H1 (cell line): ENCODE data around the gene ITGB2. TPM values are rescaled to one million over a fixed set of nuclear protein-coding genes. Genes with fewer than 3 reads are reported as not detected.

Experiments used
- CTCF ChIA-PET: fragments of 300-600 bp; sonication (Branson Sonifier 250); formaldehyde crosslinking; loops from one replicate; lab custom pipeline; 2021; ENCODE audit not compliant: partially characterized antibody; lab: Charles Lee
- POLR2A ChIA-PET: fragments of 300-600 bp; sonication (Branson Sonifier 250); formaldehyde crosslinking; loops from one replicate; lab custom pipeline; 2021; ENCODE audit warnings: inconsistent platforms; ENCODE audit not compliant: partially characterized antibody; lab: Charles Lee
- DNase-seq, 2 experiments: peaks; one replicate each; pipeline versions ENCODE4 v3.0.0 to v3.0.0-alpha.2; 2010 to 2022; ENCODE audit warnings: low spot score in 2 of 2, low read depth in 1 of 2, mixed read lengths in 1 of 2
- FAIRE-seq: peaks from 2 replicates; lab custom pipeline; 2011; peaks lifted over from hg19 to GRCh38; lab: Jason Lieb, UNC
- H2AFZ ChIP-seq: 2 replicates; pipeline ENCODE4 v1.8.1; 2012; ENCODE audit warnings: low read length, inconsistent platforms
- H2AK5ac ChIP-seq: 2 replicates; pipeline ENCODE4 v1.6.1; 2013; ENCODE audit warnings: low read depth, low read length
- H2BK120ac ChIP-seq: replicated peaks from 2 replicates; pipeline ENCODE3; 2013; ENCODE audit warnings: low read depth, low read length, inconsistent platforms
- H2BK12ac ChIP-seq: 2 replicates; pipeline ENCODE4 v1.6.1; 2013; ENCODE audit warnings: low read depth, low read length
- H2BK15ac ChIP-seq: 2 replicates; pipeline ENCODE4 v1.6.1; 2013; ENCODE audit warnings: low read length
- H2BK20ac ChIP-seq: 2 replicates; pipeline ENCODE4 v1.6.1; 2013; ENCODE audit warnings: low read length
- H2BK5ac ChIP-seq: 2 replicates; pipeline ENCODE4 v1.6.1; 2013; ENCODE audit warnings: low read depth, low read length
- H3K14ac ChIP-seq: 2 replicates; pipeline ENCODE4 v1.6.1; 2013; ENCODE audit warnings: inconsistent platforms; ENCODE audit not compliant: insufficient read length
- H3K18ac ChIP-seq: 2 replicates; pipeline ENCODE4 v1.6.1; 2013; ENCODE audit warnings: low read length; ENCODE audit errors: extremely low read depth
- H3K23ac ChIP-seq: 2 replicates; pipeline ENCODE4 v1.6.1; 2013; ENCODE audit warnings: inconsistent platforms; ENCODE audit not compliant: insufficient read length
- H3K23me2 ChIP-seq: 2 replicates; pipeline ENCODE4 v1.6.1; 2013; ENCODE audit warnings: low read depth, low read length
- H3K27ac ChIP-seq: 2 replicates; pipeline ENCODE4 v1.6.1; 2011; ENCODE audit warnings: low read depth, low read length, inconsistent platforms
- H3K27me3 ChIP-seq, 4 experiments: replicated peaks in 1 of 4; 1 replicate in 1 of 4; 2 replicates in 3 of 4; pipeline versions ENCODE4 v1.6.1 to v1.8.1; 2011 to 2013; ENCODE audit warnings: low read length in 3 of 4, mild to moderate bottlenecking in 3 of 4, inconsistent platforms in 2 of 4, mixed read lengths in 2 of 4, moderate library complexity in 1 of 4; ENCODE audit not compliant: control insufficient read depth in 3 of 4, insufficient read depth in 3 of 4; ENCODE audit errors: extremely low read depth in 1 of 4
- H3K36me3 ChIP-seq, 4 experiments: 2 replicates each; pipeline versions ENCODE4 v1.6.1 to v1.8.1; 2011 to 2013; ENCODE audit warnings: mild to moderate bottlenecking in 4 of 4, low read length in 3 of 4, moderate library complexity in 2 of 4, control low read depth in 1 of 4, inconsistent platforms in 1 of 4; ENCODE audit not compliant: insufficient read depth in 4 of 4, control insufficient read depth in 2 of 4
- H3K4ac ChIP-seq: replicated peaks from 2 replicates; pipeline ENCODE3; 2013; ENCODE audit warnings: low read length, low read depth, mixed read lengths, inconsistent platforms; ENCODE audit not compliant: insufficient read length
- H3K4me1 ChIP-seq, 4 experiments: replicated peaks in 1 of 4; 1 replicate in 1 of 4; 2 replicates in 3 of 4; pipeline versions ENCODE4 v1.6.1 to v1.8.1; 2011 to 2013; ENCODE audit warnings: low read length in 3 of 4, inconsistent platforms in 2 of 4, mixed read lengths in 1 of 4; ENCODE audit not compliant: insufficient read depth in 4 of 4, control insufficient read depth in 3 of 4
- H3K4me2 ChIP-seq, 2 experiments: 2 replicates each; pipeline versions ENCODE4 v1.6.1 to v1.8.1; 2011 to 2013; ENCODE audit warnings: low read depth in 2 of 2, low read length in 2 of 2, control low read depth in 1 of 2, inconsistent platforms in 1 of 2, mild to moderate bottlenecking in 1 of 2; ENCODE audit not compliant: insufficient read depth in 1 of 2
- H3K4me3 ChIP-seq, 4 experiments: fragments of 200-600, 300-600 bp in 1 of 4; sonication (generic), shearing (Covaris generic), sonication (Bioruptor Twin) in 1 of 4; 2 replicates each; pipeline versions ENCODE4 v1.5.1 to v1.8.1; 2011 to 2016; ENCODE audit warnings: low read length in 4 of 4, low read depth in 3 of 4, control low read depth in 2 of 4, inconsistent platforms in 2 of 4, mild to moderate bottlenecking in 2 of 4, mixed read lengths in 1 of 4, moderate library complexity in 1 of 4; ENCODE audit not compliant: insufficient read depth in 2 of 4; ENCODE audit errors: extremely low read depth in 1 of 4
- H3K56ac ChIP-seq: replicated peaks from 2 replicates; pipeline ENCODE3; 2013; ENCODE audit warnings: low read depth, mild to moderate bottlenecking, mixed read lengths, low read length, inconsistent platforms; ENCODE audit not compliant: insufficient read length
- H3K79me1 ChIP-seq: 2 replicates; pipeline ENCODE4 v1.6.1; 2013; ENCODE audit warnings: low read depth, low read length, control low read depth
- H3K79me2 ChIP-seq, 2 experiments: 2 replicates each; pipeline versions ENCODE4 v1.6.1 to v1.8.1; 2012 to 2013; ENCODE audit warnings: low read length in 2 of 2, mild to moderate bottlenecking in 2 of 2, inconsistent platforms in 1 of 2; ENCODE audit not compliant: insufficient read depth in 2 of 2, control insufficient read depth in 1 of 2
- H3K9ac ChIP-seq, 4 experiments: replicated peaks in 1 of 4; 1 replicate in 1 of 4; 2 replicates in 3 of 4; pipeline versions ENCODE4 v1.6.1 to v1.8.1; 2011 to 2013; ENCODE audit warnings: low read depth in 3 of 4, low read length in 3 of 4, control low read depth in 2 of 4, mild to moderate bottlenecking in 2 of 4, moderate library complexity in 2 of 4, inconsistent platforms in 1 of 4; ENCODE audit errors: extremely low read depth in 1 of 4
- H3K9me3 ChIP-seq, 2 experiments: 2 replicates each; pipeline versions ENCODE4 v1.6.1 to v1.8.1; 2012 to 2013; ENCODE audit warnings: mild to moderate bottlenecking in 2 of 2, moderate library complexity in 2 of 2, control low read depth in 1 of 2, inconsistent platforms in 1 of 2, low read depth in 1 of 2, low read length in 1 of 2, mixed read lengths in 1 of 2; ENCODE audit not compliant: insufficient read depth in 2 of 2
- H4K20me1 ChIP-seq, 2 experiments: replicated peaks in 1 of 2; 2 replicates each; pipeline versions ENCODE3 to v1.8.1; 2011 to 2013; ENCODE audit warnings: inconsistent platforms in 2 of 2, low read length in 2 of 2, mild to moderate bottlenecking in 1 of 2; ENCODE audit not compliant: insufficient read depth in 2 of 2, control insufficient read depth in 1 of 2
- H4K5ac ChIP-seq: 2 replicates; pipeline ENCODE4 v1.6.1; 2013; ENCODE audit warnings: low read length, low read depth, mixed read lengths, inconsistent platforms; ENCODE audit not compliant: insufficient read length
- H4K8ac ChIP-seq: 2 replicates; pipeline ENCODE4 v1.8.0; 2013; ENCODE audit warnings: mild to moderate bottlenecking, moderate library complexity, low read length, inconsistent platforms; ENCODE audit not compliant: insufficient read depth; ENCODE audit errors: extremely low read depth
- H4K91ac ChIP-seq: replicated peaks from 2 replicates; pipeline ENCODE3; 2013; ENCODE audit warnings: low read length, mixed read lengths, inconsistent platforms; ENCODE audit not compliant: insufficient read length
- ASH2L ChIP-seq: fragments of 200-600, 300-600 bp; sonication (generic); IDR thresholded peaks from one replicate; pipeline ENCODE4 v1.7.1; 2017; ENCODE audit warnings: low read length
- CBX8 ChIP-seq: fragments of 300-800, 300-1000 bp; sonication (generic); IDR thresholded peaks from 2 replicates; pipeline ENCODE4 v1.7.1; 2016; ENCODE audit warnings: low read depth, low read length, borderline replicate concordance
- GTF2F1 ChIP-seq: IDR thresholded peaks from 2 replicates; pipeline ENCODE4 v1.6.1; 2012; ENCODE audit warnings: low read depth, low read length, improper control_type of control experiment, borderline replicate concordance
- JUN ChIP-seq: IDR thresholded peaks from 2 replicates; pipeline ENCODE4 v1.6.1; 2011; ENCODE audit warnings: low read depth, mild to moderate bottlenecking, improper control_type of control experiment, low read length
- JUND ChIP-seq: IDR thresholded peaks from 2 replicates; pipeline ENCODE4 v1.6.1; 2011; ENCODE audit warnings: mild to moderate bottlenecking, improper control_type of control experiment, low read length
- POLR2A ChIP-seq, 2 experiments: IDR thresholded peaks; 1 replicate in 1 of 2; 2 replicates in 1 of 2; pipeline ENCODE4 v1.6.1; 2011; ENCODE audit warnings: low read depth in 2 of 2, low read length in 2 of 2, mild to moderate bottlenecking in 2 of 2; ENCODE audit errors: control extremely low read depth in 1 of 2
- RAD21 ChIP-seq, 2 experiments: IDR thresholded peaks in 1 of 2; conservative IDR thresholded peaks in 1 of 2; 2 replicates each; pipeline ENCODE4 v1.6.1; 2011; ENCODE audit warnings: low read depth in 2 of 2, low read length in 2 of 2, improper control_type of control experiment in 1 of 2, inconsistent platforms in 1 of 2, mild to moderate bottlenecking in 1 of 2, moderate library complexity in 1 of 2
- SP1 ChIP-seq: IDR thresholded peaks from 2 replicates; pipeline ENCODE4 v1.6.1; 2011; ENCODE audit warnings: low read depth, low read length
- SP2 ChIP-seq: IDR thresholded peaks from 2 replicates; pipeline ENCODE4 v1.6.1; 2012; ENCODE audit warnings: mild to moderate bottlenecking, low read length, inconsistent platforms
- SUZ12 ChIP-seq: fragments of 200-600 bp; sonication (generic); IDR thresholded peaks from 2 replicates; pipeline ENCODE4 v1.6.1; 2012; ENCODE audit warnings: mild to moderate bottlenecking, inconsistent platforms, low read length, moderate library complexity, mixed read lengths
- TBP ChIP-seq: IDR thresholded peaks from 2 replicates; pipeline ENCODE4 v1.6.1; 2011; ENCODE audit warnings: low read depth, low read length, improper control_type of control experiment
- TCF12 ChIP-seq: IDR thresholded peaks from 2 replicates; pipeline ENCODE4 v1.6.1; 2011; ENCODE audit warnings: low read depth, mild to moderate bottlenecking, low read length
- WGBS, 2 experiments: shearing (Covaris generic) in 1 of 2; methylation state at CpG; one replicate each; pipeline versions ENCODE4 v1.1.6 to v1.1.7; 2013 to 2015; ENCODE audit warnings: low lambda C conversion rate in 2 of 2, mixed read lengths in 2 of 2, inconsistent platforms in 1 of 2, low coverage in 1 of 2, missing lambda C conversion rate in 1 of 2; ENCODE audit not compliant: insufficient replicate concordance in 2 of 2, insufficient coverage in 1 of 2, insufficient read length in 1 of 2; ENCODE audit errors: extremely low coverage in 1 of 2, missing lambda C conversion rate in 1 of 2; 5-methylcytosine and 5-hydroxymethylcytosine counted together
- polyA plus RNA-seq, 7 experiments: library from polyadenylated mRNA; depleted of rRNA in 3 of 7; stranded (reverse) in 5 of 7; unstranded in 2 of 7; fragments of >200 nt in 5 of 7; fragments of 200-250 nt in 2 of 7; gene quantifications; 1 replicate in 5 of 7; 2 replicates in 1 of 7; 4 replicates in 1 of 7; pipeline versions ENCODE4 v1.2.1 to v1.2.3, GENCODE V29; 2011 to 2013; ENCODE audit warnings: missing spikeins in 2 of 7, mixed read lengths in 2 of 7
- total RNA-seq: library from RNA; stranded (reverse); fragmentation: NEBNext Ultra II Directional; extraction: Animal tissue kit (Norgen Biotek cat#: 25700); gene quantifications from 2 replicates; pipeline ENCODE4 v1.2.1, GENCODE V29; 2021
- TF ChIP-seq, protein P1 (sequence below), 3 experiments: IDR thresholded peaks; 1 replicate in 2 of 3; 2 replicates in 1 of 3; pipeline versions ENCODE4 v1.5.1 to v1.6.1; 2011; ENCODE audit warnings: low read length in 3 of 3, mild to moderate bottlenecking in 3 of 3, inconsistent platforms in 2 of 3, low read depth in 1 of 3, moderate library complexity in 1 of 3; ENCODE audit not compliant: insufficient read depth in 1 of 3; ENCODE audit errors: control extremely low read depth in 1 of 3

ITGB2 gene
- total and polyA plus RNA-seq, 2 of the 8 experiments (the other 6 are each of a cell fraction or from before 2014, with no cell fraction given): 0.24 to 0.63 TPM

DNA sequence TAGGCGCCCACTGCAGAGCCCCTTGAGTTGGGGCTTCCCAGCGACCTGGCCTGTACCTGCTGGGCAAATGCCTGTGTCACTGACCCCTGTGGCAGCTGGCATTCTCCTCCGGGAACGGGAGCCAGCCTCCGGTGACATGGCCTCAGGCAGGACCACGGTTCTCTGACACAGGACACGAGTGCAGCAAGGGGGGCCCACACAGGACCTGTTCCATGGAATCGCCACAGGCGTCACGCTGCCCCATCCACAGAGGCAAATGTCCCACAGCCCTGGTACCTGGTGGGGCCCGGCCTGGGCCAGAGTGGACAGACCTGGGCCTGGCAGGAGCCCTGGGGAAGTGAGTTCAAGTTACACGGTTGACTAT, 2.6 kb downstream of the ITGB2 start:
- Histone ChIP-seq H3K18ac (no peak overlapping the region), H3K4me3 (no peak overlapping the region), H3K4me2 (no peak overlapping the region; a peak in 1 of 4 replicates), H4K8ac (no peak overlapping the region), H3K23ac (no peak overlapping the region), H4K5ac (no peak overlapping the region), H3K4ac (no peak overlapping the region), H2BK5ac (no peak overlapping the region), H3K23me2 (peaks cover 8% of the 10 kb centered on the region), H2AK5ac (no peak overlapping the region), H2BK120ac (no peak overlapping the region), H3K27me3 (peaks cover 15 to 58% (median 46%) of the 10 kb centered on the region in 4 experiments), H4K20me1 (peaks cover 0 to 5% of the 10 kb centered on the region in 2 experiments), H4K91ac (no peak overlapping the region), H2AFZ (no peak overlapping the region), H3K4me1 (peaks cover 0 to 14% (median 10%) of the 10 kb centered on the region in 4 experiments; a peak in 6 of 7 replicates), H2BK15ac (no peak overlapping the region), H3K9me3 (no peaks in the 10 kb centered on the region), H3K27ac (no peak overlapping the region), H3K79me1 (0 out of 2 replicates have a peak, but pooled peaks cover 3% of the 10 kb centered on the region), H3K79me2 (no peaks in the 10 kb centered on the region), H2BK12ac (no peak overlapping the region), H2BK20ac (no peak overlapping the region), H3K56ac (no peak overlapping the region), H3K36me3 (no peaks in the 10 kb centered on the region), H3K14ac (no peak overlapping the region), H3K9ac (no peak overlapping the region)
- DNase-seq: no peak
- ChIA-PET POLR2A (interaction anchor here (1.1 kb wide), 1 partner anchor 9 kb away, joined by 4 read pairs; no protein-coding TSS in a partner anchor), CTCF (interaction anchor here (0.6 to 2.0 kb wide), 6 partner anchors 8 to 160 kb away, joined by 3 to 6 read pairs (median 4); no protein-coding TSS in a partner anchor)
- no peak for FAIRE-seq
- 76% methylated on average over 12 of the region's 12 CpGs; no CpG with 5 or more reads in 1 of the 2 experiments for WGBS, 2 experiments
- no peak for TF ChIP-seq JUN
- no peak for TF ChIP-seq TCF12
- TF ChIP-seq SP1: no peak
- no peak for TF ChIP-seq ASH2L
- no peak for TF ChIP-seq GTF2F1
- no peak for TF ChIP-seq SP2
- TF ChIP-seq, protein P1, sequence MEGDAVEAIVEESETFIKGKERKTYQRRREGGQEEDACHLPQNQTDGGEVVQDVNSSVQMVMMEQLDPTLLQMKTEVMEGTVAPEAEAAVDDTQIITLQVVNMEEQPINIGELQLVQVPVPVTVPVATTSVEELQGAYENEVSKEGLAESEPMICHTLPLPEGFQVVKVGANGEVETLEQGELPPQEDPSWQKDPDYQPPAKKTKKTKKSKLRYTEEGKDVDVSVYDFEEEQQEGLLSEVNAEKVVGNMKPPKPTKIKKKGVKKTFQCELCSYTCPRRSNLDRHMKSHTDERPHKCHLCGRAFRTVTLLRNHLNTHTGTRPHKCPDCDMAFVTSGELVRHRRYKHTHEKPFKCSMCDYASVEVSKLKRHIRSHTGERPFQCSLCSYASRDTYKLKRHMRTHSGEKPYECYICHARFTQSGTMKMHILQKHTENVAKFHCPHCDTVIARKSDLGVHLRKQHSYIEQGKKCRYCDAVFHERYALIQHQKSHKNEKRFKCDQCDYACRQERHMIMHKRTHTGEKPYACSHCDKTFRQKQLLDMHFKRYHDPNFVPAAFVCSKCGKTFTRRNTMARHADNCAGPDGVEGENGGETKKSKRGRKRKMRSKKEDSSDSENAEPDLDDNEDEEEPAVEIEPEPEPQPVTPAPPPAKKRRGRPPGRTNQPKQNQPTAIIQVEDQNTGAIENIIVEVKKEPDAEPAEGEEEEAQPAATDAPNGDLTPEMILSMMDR (IDR thresholded peaks at IDR 0.05; ENCODE audit: control extremely low read depth in 1 of 3, insufficient read depth in 1 of 3, low read depth in 1 of 3, low read length in 3 of 3): no peak
- no peak for TF ChIP-seq CBX8
- no peak for TF ChIP-seq RAD21 (IDR thresholded peaks at IDR 0.05 in 1 of 2, conservative IDR thresholded peaks at IDR 0.05 in 1 of 2; ENCODE audit: low read depth in 2 of 2, low read length in 2 of 2)
- TF ChIP-seq SUZ12: no peak
- TF ChIP-seq POLR2A (IDR thresholded peaks at IDR 0.05; ENCODE audit: control extremely low read depth in 1 of 2, low read depth in 2 of 2, low read length in 2 of 2): no peak
- TF ChIP-seq TBP: no peak
- no peak for TF ChIP-seq JUND
